Adrenal gland (tissue), 5 donors: ENCODE results near the gene SLC1A7.

ENCODE experiments used
- POLR2A ChIP-seq, 2 donors: fragments of 450-650 bp; IDR thresholded peaks; one replicate each; pipeline ENCODE4 v1.6.1; 2017; ENCODE audit warnings: antibody characterized with exemption in 2 of 2, mild to moderate bottlenecking in 2 of 2, moderate library complexity in 1 of 2
- TF ChIP-seq, protein P1 (sequence below), 6 experiments: fragments of 450-650 bp in 4 of 6; fragments of 200-600 bp in 2 of 6; sonication (generic) in 1 of 6; IDR thresholded peaks; 1 replicate in 5 of 6; 2 replicates in 1 of 6; pipeline versions ENCODE4 v1.5.1 to v1.8.0; 2016 to 2021; ENCODE audit warnings: antibody characterized with exemption in 6 of 6, mild to moderate bottlenecking in 2 of 6, moderate library complexity in 1 of 6
- donor health status: DM: no; HTN: no; CAD: no.

DNA sequence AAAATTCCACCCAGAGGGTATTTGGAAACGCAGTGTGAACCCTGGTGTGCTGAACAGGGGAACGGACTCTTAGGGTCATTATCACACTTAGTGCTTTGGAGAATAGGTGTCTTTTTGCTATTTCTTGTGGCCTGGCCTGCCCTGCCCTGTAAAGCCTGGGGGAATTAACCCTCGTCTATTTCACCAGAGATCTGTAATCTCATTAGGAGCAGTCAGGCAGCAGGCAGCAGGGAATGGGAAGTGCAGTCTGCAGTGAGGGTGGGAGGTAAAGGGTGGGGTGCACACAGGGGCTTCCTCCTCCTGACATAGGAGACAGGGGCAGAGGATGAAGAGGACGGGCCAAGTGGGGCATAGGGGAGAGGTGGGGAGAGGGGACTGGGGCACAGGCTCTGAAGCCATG, 1.1 kb upstream of the SLC1A7 start:
- TF ChIP-seq, protein P1, sequence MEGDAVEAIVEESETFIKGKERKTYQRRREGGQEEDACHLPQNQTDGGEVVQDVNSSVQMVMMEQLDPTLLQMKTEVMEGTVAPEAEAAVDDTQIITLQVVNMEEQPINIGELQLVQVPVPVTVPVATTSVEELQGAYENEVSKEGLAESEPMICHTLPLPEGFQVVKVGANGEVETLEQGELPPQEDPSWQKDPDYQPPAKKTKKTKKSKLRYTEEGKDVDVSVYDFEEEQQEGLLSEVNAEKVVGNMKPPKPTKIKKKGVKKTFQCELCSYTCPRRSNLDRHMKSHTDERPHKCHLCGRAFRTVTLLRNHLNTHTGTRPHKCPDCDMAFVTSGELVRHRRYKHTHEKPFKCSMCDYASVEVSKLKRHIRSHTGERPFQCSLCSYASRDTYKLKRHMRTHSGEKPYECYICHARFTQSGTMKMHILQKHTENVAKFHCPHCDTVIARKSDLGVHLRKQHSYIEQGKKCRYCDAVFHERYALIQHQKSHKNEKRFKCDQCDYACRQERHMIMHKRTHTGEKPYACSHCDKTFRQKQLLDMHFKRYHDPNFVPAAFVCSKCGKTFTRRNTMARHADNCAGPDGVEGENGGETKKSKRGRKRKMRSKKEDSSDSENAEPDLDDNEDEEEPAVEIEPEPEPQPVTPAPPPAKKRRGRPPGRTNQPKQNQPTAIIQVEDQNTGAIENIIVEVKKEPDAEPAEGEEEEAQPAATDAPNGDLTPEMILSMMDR (IDR thresholded peaks at IDR 0.05), result no peak
- TF ChIP-seq POLR2A (IDR thresholded peaks at IDR 0.05), result no peak
